Colonic mucosa (tissue), 4 donors: ENCODE measurements around the gene ASIC3. TPM values are rescaled to one million over a fixed set of nuclear protein-coding genes. Genes with fewer than 3 reads are reported as not detected.

Experiments used
- DNase-seq: peaks from one replicate; pipeline ENCODE4 v3.0.0-alpha.2; 2020
- H3K27ac ChIP-seq: fragments of 200-600 bp; one replicate; pipeline ENCODE4 v1.8.0; 2021
- H3K27me3 ChIP-seq: fragments of 200-600 bp; one replicate; pipeline ENCODE4 v1.8.0; 2021
- H3K36me3 ChIP-seq: fragments of 200-600 bp; one replicate; pipeline ENCODE4 v1.8.0; 2021
- H3K4me1 ChIP-seq: fragments of 200-600 bp; one replicate; pipeline ENCODE4 v1.8.0; 2021; ENCODE audit warnings: mild to moderate bottlenecking
- H3K4me3 ChIP-seq: fragments of 200-600 bp; one replicate; pipeline ENCODE4 v1.8.0; 2021
- H3K9ac ChIP-seq, 2 donors: one replicate each; pipeline ENCODE4 v1.7.0; 2013; ENCODE audit warnings: control low read depth in 2 of 2, low read depth in 2 of 2, low read length in 2 of 2
- H3K9me3 ChIP-seq: fragments of 200-600 bp; one replicate; pipeline ENCODE4 v1.8.0; 2021
- intact Hi-C: fragments of 100-400 bp; cut with DNase I; formaldehyde crosslinking; loops from one replicate; pipeline ENCODE4 v1.14.1; 2022
- total RNA-seq, 2 donors: library from RNA; stranded (reverse); fragmentation: NEBNext Ultra II Directional in 1 of 2; extraction: Animal tissue kit (Norgen Biotek cat#: 25700) in 1 of 2; gene quantifications; one replicate each; pipeline ENCODE4 v1.2.1, GENCODE V29; 2021
- TF ChIP-seq, protein P1 (sequence below): fragments of 200-600 bp; IDR thresholded peaks from one replicate; pipeline ENCODE4 v1.8.0; 2022; ENCODE audit warnings: antibody characterized with exemption, mild to moderate bottlenecking
- donor health status: healthy.
- donor health status: DM: no; HTN: no; CAD: no.
- donor health status: DM: no; HTN: no; CAD: no.

Gene ASIC3
- total RNA-seq, 2 donors from 2014 or later = 1.0 to 2.2 TPM

GRCh38 chr7:151012031-151012692, 36.2 kb upstream of the ASIC3 start:
- intact Hi-C loops = no loop called here
- DNase-seq = peak; percentile 78
- TF ChIP-seq, protein P1, sequence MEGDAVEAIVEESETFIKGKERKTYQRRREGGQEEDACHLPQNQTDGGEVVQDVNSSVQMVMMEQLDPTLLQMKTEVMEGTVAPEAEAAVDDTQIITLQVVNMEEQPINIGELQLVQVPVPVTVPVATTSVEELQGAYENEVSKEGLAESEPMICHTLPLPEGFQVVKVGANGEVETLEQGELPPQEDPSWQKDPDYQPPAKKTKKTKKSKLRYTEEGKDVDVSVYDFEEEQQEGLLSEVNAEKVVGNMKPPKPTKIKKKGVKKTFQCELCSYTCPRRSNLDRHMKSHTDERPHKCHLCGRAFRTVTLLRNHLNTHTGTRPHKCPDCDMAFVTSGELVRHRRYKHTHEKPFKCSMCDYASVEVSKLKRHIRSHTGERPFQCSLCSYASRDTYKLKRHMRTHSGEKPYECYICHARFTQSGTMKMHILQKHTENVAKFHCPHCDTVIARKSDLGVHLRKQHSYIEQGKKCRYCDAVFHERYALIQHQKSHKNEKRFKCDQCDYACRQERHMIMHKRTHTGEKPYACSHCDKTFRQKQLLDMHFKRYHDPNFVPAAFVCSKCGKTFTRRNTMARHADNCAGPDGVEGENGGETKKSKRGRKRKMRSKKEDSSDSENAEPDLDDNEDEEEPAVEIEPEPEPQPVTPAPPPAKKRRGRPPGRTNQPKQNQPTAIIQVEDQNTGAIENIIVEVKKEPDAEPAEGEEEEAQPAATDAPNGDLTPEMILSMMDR = no peak
- H3K4me1 ChIP-seq = no peaks in the 10 kb centered on the region
- H3K9me3 ChIP-seq = no peaks in the 10 kb centered on the region
- H3K27me3 ChIP-seq = no peaks in the 10 kb centered on the region
- H3K36me3 ChIP-seq = no peaks in the 10 kb centered on the region
- peak overlapping the region; percentile 53 for H3K27ac ChIP-seq
- H3K4me3 ChIP-seq = no peak overlapping the region
- H3K9ac ChIP-seq = no peak overlapping the region

DNA sequence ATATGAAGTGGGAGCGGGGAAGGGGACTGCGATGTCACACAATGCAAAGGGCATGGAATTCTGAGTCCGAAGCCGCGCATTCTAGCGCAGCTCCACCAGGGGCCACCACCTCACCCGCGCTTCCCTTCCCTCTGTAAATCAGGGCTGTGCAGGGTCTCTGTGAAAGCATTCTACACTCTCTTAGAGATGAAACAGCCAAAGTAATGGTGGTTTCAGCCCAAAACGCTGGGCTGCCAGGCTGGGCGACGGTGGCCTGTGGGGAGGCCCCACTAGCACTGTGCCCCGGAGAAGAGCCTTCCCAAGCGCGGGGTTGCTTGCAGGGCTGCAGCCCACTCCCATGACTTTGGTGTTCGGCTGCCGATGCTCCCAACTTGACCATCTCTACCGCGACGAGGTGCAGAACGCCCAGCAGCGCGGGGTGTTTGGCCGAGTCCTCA, 35.4 kb upstream of the ASIC3 start:
- H3K9ac ChIP-seq = no peak overlapping the region
- no peaks in the 10 kb centered on the region for H3K4me1 ChIP-seq
- H3K4me3 ChIP-seq = no peak overlapping the region
- intact Hi-C loops = no loop called here
- DNase-seq = no peak
- no peaks in the 10 kb centered on the region for H3K36me3 ChIP-seq
- TF ChIP-seq, protein P1 = no peak
- H3K9me3 ChIP-seq = no peaks in the 10 kb centered on the region
- H3K27me3 ChIP-seq = no peaks in the 10 kb centered on the region
- peak overlapping the region; percentile 53 for H3K27ac ChIP-seq

DNA sequence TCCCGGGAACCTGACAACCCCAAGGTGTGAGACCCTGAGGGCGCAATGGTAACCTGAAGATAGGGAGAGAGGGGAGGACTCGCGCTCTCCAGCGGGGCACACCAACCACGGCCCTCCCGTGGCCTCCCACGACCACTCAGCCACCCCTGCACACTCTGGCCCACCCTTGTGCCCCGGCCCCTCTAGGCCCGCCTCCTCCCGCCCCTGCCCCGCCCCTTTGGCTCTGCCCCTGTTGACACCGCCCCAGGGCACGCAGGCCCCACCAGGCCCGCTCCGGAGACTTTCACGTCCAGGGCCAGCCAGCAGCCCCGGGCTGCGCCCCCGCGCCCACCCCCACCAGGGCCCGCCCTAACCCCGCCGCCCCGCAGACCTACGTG, 35.0 kb upstream of the ASIC3 start:
- H3K4me3 ChIP-seq = peak overlapping the region; percentile 12

DNA sequence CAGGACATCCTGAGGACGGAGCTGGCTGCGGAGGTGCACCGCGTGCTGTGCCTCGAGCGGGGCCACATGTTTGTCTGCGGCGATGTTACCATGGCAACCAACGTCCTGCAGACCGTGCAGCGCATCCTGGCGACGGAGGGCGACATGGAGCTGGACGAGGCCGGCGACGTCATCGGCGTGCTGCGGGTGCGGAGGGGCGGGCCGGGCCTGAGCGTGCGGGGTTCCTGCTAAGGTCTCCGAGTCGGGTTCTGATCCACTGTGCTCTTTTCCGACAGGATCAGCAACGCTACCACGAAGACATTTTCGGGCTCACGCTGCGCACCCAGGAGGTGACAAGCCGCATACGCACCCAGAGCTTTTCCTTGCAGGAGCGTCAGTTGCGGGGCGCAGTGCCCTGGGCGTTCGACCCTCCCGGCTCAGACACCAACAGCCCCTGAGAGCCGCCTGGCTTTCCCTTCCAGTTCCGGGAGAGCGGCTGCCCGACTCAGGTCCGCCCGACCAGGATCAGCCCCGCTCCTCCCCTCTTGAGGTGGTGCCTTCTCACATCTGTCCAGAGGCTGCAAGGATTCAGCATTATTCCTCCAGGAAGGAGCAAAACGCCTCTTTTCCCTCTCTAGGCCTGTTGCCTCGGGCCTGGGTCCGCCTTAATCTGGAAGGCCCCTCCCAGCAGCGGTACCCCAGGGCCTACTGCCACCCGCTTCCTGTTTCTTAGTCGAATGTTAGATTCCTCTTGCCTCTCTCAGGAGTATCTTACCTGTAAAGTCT, 34.4 kb upstream of the ASIC3 start:
- H3K27me3 ChIP-seq = peaks cover 7% of the 10 kb centered on the region

More for the DNA sequence above, 35.0 kb upstream of the ASIC3 start:
- H3K27ac ChIP-seq = no peak overlapping the region
- H3K4me1 ChIP-seq = no peaks in the 10 kb centered on the region
- no peaks in the 10 kb centered on the region for H3K36me3 ChIP-seq
- TF ChIP-seq, protein P1 = no peak
- intact Hi-C loops = no loop called here
- H3K27me3 ChIP-seq = peaks cover 1% of the 10 kb centered on the region
- DNase-seq = peak; percentile 36
- no peaks in the 10 kb centered on the region for H3K9me3 ChIP-seq
- H3K9ac ChIP-seq = no peak overlapping the region

GRCh38 chr7:151014950-151015349, 33.4 kb upstream of the ASIC3 start:
- TF ChIP-seq, protein P1 = no peak
- intact Hi-C loops = no loop called here
- Histone ChIP-seq H3K9ac (no peak overlapping the region), H3K36me3 (no peaks in the 10 kb centered on the region), H3K4me1 (no peaks in the 10 kb centered on the region), H3K9me3 (no peaks in the 10 kb centered on the region), H3K4me3 (no peak overlapping the region), H3K27ac (no peak overlapping the region), H3K27me3 (peaks cover 18% of the 10 kb centered on the region)
- DNase-seq = peak; percentile 36

More for the DNA sequence above, 34.4 kb upstream of the ASIC3 start:
- H3K4me3 ChIP-seq = peak overlapping the region; percentile 12
- H3K36me3 ChIP-seq = no peaks in the 10 kb centered on the region
- DNase-seq = peak; percentile 74
- no peaks in the 10 kb centered on the region for H3K4me1 ChIP-seq
- TF ChIP-seq, protein P1 = no peak
- no peaks in the 10 kb centered on the region for H3K9me3 ChIP-seq
- H3K9ac ChIP-seq = peak overlapping the region in 1 of 2 donors; percentile 16
- H3K27ac ChIP-seq = no peak overlapping the region
- intact Hi-C loops = no loop called here
